GM06990 (cell line): Measurements from ENCODE around the gene GALM.
"Not testable (repeated sequence)": the region's sequence is repeated elsewhere in the genome, so short reads cannot be mapped to it uniquely, and the experiment has no call there.

Source experiments
- DNase-seq: peaks from one replicate; pipeline ENCODE4 v3.0.0-alpha.2; 2011; ENCODE audit not compliant: insufficient read length; ENCODE audit errors: extremely low read depth
- H3K27me3 ChIP-seq: replicated peaks from 2 replicates; pipeline ENCODE4 v1.6.0; 2011; ENCODE audit warnings: low read length; ENCODE audit not compliant: control insufficient read depth, insufficient read depth
- H3K36me3 ChIP-seq: 2 replicates; pipeline ENCODE4 v1.5.1; 2011; ENCODE audit warnings: low read length; ENCODE audit not compliant: control insufficient read depth, insufficient read depth
- H3K4me3 ChIP-seq: replicated peaks from 2 replicates; pipeline ENCODE4 v1.5.1; 2011; ENCODE audit warnings: low read depth, mild to moderate bottlenecking, control low read depth, low read length
- TF ChIP-seq, protein P1 (sequence below): IDR thresholded peaks from 2 replicates; pipeline ENCODE4 v1.5.1; 2011; ENCODE audit warnings: low read length, control low read depth, mild to moderate bottlenecking, inconsistent platforms; ENCODE audit not compliant: insufficient read depth, poor library complexity, severe bottlenecking

Gene GALM

GRCh38 chr2:38633895-38634294 lies 32.0 kb upstream of the GALM start:
- H3K36me3 ChIP-seq = no peaks in the 10 kb centered on the region
- TF ChIP-seq, protein P1, sequence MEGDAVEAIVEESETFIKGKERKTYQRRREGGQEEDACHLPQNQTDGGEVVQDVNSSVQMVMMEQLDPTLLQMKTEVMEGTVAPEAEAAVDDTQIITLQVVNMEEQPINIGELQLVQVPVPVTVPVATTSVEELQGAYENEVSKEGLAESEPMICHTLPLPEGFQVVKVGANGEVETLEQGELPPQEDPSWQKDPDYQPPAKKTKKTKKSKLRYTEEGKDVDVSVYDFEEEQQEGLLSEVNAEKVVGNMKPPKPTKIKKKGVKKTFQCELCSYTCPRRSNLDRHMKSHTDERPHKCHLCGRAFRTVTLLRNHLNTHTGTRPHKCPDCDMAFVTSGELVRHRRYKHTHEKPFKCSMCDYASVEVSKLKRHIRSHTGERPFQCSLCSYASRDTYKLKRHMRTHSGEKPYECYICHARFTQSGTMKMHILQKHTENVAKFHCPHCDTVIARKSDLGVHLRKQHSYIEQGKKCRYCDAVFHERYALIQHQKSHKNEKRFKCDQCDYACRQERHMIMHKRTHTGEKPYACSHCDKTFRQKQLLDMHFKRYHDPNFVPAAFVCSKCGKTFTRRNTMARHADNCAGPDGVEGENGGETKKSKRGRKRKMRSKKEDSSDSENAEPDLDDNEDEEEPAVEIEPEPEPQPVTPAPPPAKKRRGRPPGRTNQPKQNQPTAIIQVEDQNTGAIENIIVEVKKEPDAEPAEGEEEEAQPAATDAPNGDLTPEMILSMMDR = no peak
- H3K27me3 ChIP-seq = no peaks in the 10 kb centered on the region
- no peak overlapping the region for H3K4me3 ChIP-seq
- no peak for DNase-seq

- no peaks in the 10 kb centered on the region for H3K36me3 ChIP-seq
- TF ChIP-seq, protein P1 = no peak
- peak; percentile 57 for DNase-seq
- H3K27me3 ChIP-seq = no peaks in the 10 kb centered on the region
- no peak overlapping the region for H3K4me3 ChIP-seq
Measured at GRCh38 chr2:38634684-38635083, 31.2 kb upstream of the GALM start.

GRCh38 chr2:38635139-38635538 lies 30.8 kb upstream of the GALM start:
- no peaks in the 10 kb centered on the region for H3K36me3 ChIP-seq
- TF ChIP-seq, protein P1 = no peak
- no peak overlapping the region for H3K4me3 ChIP-seq
- DNase-seq = no peak
- H3K27me3 ChIP-seq = no peaks in the 10 kb centered on the region

GRCh38 chr2:38636069-38636468 lies 29.8 kb upstream of the GALM start:
- no peak overlapping the region for H3K4me3 ChIP-seq
- no peaks in the 10 kb centered on the region for H3K36me3 ChIP-seq
- DNase-seq = no peak
- no peaks in the 10 kb centered on the region for H3K27me3 ChIP-seq
- TF ChIP-seq, protein P1 = no peak

DNA sequence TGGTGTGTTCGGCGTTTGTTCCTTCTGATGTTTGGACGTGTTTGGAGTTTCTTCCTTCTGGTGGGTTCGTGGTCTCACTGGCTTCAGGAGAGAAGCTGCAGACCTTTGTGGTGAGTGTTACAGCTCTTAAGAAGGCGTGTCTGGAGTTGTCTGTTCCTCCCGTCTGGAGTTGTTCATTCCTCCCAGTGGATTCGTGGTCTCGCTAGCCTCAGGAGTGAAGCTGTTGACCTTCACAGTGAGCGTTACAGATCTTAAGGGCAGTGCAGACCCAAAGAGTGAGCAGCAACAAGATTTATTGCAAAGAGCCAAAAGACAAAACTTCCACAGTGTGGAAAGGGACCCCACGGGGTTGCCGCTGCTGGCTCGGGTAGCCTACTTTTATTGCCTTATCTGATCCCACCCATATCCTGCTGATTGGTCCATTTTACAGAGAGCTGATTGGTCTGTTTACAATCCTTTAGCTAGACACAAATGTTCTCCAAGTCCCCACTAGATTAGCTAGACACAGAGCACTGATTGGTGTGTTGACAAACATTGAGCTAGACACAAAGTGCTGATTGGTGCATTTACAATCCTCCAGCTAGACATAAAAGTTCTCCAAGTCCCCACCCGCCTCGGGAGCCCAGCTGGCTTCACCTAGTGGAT lies 23.4 kb upstream of the GALM start:
- H3K4me3 ChIP-seq, DNase-seq, H3K36me3 ChIP-seq, H3K27me3 ChIP-seq: not testable (repeated sequence)

- no peak for DNase-seq
- H3K36me3 ChIP-seq = no peaks in the 10 kb centered on the region
- TF ChIP-seq, protein P1 = no peak
- H3K27me3 ChIP-seq = no peaks in the 10 kb centered on the region
- H3K4me3 ChIP-seq = no peak overlapping the region
Measured at GRCh38 chr2:38643021-38643671, 22.8 kb upstream of the GALM start.

DNA sequence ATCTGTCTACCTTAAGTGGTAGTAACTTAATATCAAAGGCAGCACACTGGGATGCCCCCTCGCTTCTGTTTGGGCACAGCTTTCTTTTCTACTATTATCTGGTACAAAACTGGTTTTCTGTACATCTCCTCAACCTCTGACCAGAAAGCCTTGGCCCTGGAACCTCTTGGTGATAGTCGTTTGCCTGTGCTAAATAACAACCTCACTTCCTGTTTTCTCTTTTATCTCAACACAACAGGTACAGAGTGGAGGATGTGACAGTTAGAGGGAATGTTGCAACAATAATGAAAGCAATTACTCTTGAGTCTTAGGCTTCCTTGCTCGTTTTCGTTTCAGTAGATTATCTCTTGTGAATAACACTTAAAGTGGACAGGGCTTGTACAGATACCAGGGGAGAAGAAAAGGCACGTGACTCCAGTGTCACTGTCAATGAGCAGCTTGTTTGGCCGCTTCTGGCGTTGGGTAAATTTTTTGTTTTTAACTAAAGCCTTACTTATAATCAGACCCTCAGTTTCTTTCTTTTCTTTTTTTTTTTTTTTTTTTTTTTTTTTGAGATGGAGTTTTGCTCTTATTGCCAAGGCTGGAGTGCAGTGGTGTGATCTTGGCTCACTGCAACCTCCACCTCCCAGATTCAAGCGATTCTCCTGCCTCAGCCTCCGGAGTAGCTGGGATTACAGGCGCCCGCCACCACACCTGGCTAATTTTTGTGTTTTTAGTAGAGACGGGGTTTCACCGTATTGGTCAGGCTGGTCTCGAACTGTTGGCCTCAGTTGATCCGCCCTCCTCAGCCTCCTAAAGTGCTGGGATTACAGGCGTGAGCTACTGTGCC lies 22.0 kb upstream of the GALM start:
- not testable (repeated sequence) for H3K36me3 ChIP-seq, H3K27me3 ChIP-seq, DNase-seq, H3K4me3 ChIP-seq
